ENCODE results near the gene ZFTA. TPM values are rescaled to one million over a fixed set of nuclear protein-coding genes. Genes with fewer than 3 reads are reported as not detected.

The ZFTA gene
- total RNA-seq, 4 donors from 2014 or later: 3.3 to 5.0 (median 4.8) TPM

GRCh38 chr11:63762654-63763495, 5.7 kb downstream of the ZFTA start:
- H3K9me3 ChIP-seq: no peaks in the 10 kb centered on the region
- no peak for DNase-seq (ENCODE audit: low spot score in 2 of 2)
- WGBS: 22% methylated on average over 9 of the region's 96 CpGs
- H3K4me3 ChIP-seq: peak overlapping the region; percentile 49
- H3K4me1 ChIP-seq: peaks cover 47% of the 10 kb centered on the region
- TF ChIP-seq POLR2A (IDR thresholded peaks at IDR 0.05): no peak
- no peak for TF ChIP-seq EP300 (IDR thresholded peaks at IDR 0.05)
- no peak for TF ChIP-seq CTCF (IDR thresholded peaks at IDR 0.05)
- no peak for TF ChIP-seq POLR2AphosphoS5 (IDR thresholded peaks at IDR 0.05)
- H3K27me3 ChIP-seq: no peaks in the 10 kb centered on the region
- H3K36me3 ChIP-seq: peaks cover 26% of the 10 kb centered on the region
- no peak overlapping the region for H3K27ac ChIP-seq

- TF ChIP-seq EP300 (IDR thresholded peaks at IDR 0.05) (no peak), POLR2AphosphoS5 (IDR thresholded peaks at IDR 0.05) (no peak), POLR2A (IDR thresholded peaks at IDR 0.05) (no peak), CTCF (IDR thresholded peaks at IDR 0.05) (no peak)
- 67% methylated on average over 31 of the region's 34 CpGs for WGBS
- H3K36me3 ChIP-seq: peaks cover 29% of the 10 kb centered on the region
- DNase-seq (ENCODE audit: low spot score in 2 of 2): no peak
- no peaks in the 10 kb centered on the region for H3K9me3 ChIP-seq
- peak overlapping the region; percentile 49 for H3K4me3 ChIP-seq
- peaks cover 41% of the 10 kb centered on the region for H3K4me1 ChIP-seq
- no peaks in the 10 kb centered on the region for H3K27me3 ChIP-seq
- H3K27ac ChIP-seq: no peak overlapping the region
Observed at GRCh38 chr11:63761931-63762653, 6.5 kb downstream of the ZFTA start.

- TF ChIP-seq CTCF (IDR thresholded peaks at IDR 0.05) (no peak), POLR2AphosphoS5 (IDR thresholded peaks at IDR 0.05) (no peak), EP300 (IDR thresholded peaks at IDR 0.05) (no peak), POLR2A (IDR thresholded peaks at IDR 0.05) (no peak)
- Histone ChIP-seq H3K36me3 (peaks cover 35% of the 10 kb centered on the region), H3K9me3 (no peaks in the 10 kb centered on the region), H3K4me3 (no peak overlapping the region), H3K4me1 (peaks cover 32% of the 10 kb centered on the region), H3K27me3 (no peaks in the 10 kb centered on the region), H3K27ac (no peak overlapping the region)
- WGBS: 79% methylated on average over 5 of the region's 10 CpGs
- DNase-seq (ENCODE audit: low spot score in 2 of 2): no peak
Observed at GRCh38 chr11:63761188-63761587, 7.4 kb downstream of the ZFTA start.

- no peak for TF ChIP-seq CTCF (IDR thresholded peaks at IDR 0.05)
- WGBS: 79% methylated on average over 5 of the region's 5 CpGs
Observed at GRCh38 chr11:63760487-63761079, 8.0 kb downstream of the ZFTA start.

More at GRCh38 chr11:63760487-63761079, 8.0 kb downstream of the ZFTA start:
- Histone ChIP-seq H3K4me1 (peaks cover 26% of the 10 kb centered on the region), H3K27ac (no peak overlapping the region), H3K36me3 (peaks cover 41% of the 10 kb centered on the region), H3K4me3 (no peak overlapping the region), H3K27me3 (no peaks in the 10 kb centered on the region), H3K9me3 (no peaks in the 10 kb centered on the region)
- DNase-seq (ENCODE audit: low spot score in 2 of 2): no peak

Measured in suprapubic skin (tissue), 4 donors.